Measurements from ENCODE around the gene MAGEH1. TPM values are rescaled to one million over a fixed set of nuclear protein-coding genes. Genes with fewer than 3 reads are reported as not detected.

MAGEH1 gene
- polyA plus RNA-seq, 3 donors: 64.1 to 75.0 (median 66.5) TPM

DNA sequence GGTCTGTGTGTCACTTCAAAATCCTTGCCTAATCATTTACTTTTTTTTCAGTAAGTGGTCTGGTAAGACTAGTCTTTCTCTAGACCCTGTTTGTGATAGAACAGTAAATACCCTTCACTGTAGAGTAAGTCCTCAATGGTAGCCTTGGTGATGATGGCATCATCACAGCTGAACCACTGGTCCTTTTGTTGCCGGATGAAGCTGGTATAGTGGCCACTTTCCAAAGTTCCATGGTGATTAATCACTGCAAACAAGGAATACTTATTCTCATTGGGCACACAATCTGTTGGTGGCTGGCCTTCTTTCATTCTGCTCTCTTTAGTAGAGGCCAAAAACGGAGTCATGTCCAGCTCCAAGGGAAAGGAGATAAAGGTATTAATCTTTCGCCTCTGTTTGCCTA is 34.8 kb downstream of the MAGEH1 start:
- no peak for DNase-seq (ENCODE audit: extremely low read depth in 1 of 11, low read depth in 9 of 11, low spot score in 4 of 11)

GRCh38 chrX:55487143-55487542 is 35.2 kb downstream of the MAGEH1 start:
- no peak for DNase-seq (ENCODE audit: extremely low read depth in 1 of 11, low read depth in 9 of 11, low spot score in 4 of 11)

DNA sequence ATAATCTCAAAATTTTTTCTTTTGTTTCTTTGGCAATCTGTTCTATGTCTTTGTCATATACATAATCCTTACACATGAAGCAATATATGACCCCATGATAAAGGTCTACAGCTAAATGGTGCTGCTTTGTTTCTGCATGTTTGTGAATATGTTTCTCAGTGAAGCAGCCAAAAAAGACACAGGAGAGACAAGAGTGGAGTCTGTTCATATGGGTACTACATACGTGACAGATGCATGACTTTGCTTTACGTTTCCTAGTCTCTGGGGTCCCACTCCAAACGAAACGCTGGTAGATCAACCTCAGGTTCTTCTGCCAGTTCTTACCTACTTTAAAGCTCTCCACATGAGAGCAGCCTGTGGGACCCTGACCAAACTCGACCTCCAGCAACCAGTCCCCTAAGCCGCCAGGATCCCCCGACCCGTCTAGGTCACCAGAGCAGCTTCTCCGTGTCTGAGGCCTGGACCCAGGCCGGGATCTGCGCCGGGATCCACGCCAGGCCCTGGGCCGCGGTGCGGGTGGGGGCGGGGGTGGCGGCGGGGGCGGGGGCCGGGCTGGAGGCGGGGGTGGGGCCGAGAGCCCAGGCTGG is 36.2 kb downstream of the MAGEH1 start:
- DNase-seq (ENCODE audit: extremely low read depth in 1 of 11, low read depth in 9 of 11, low spot score in 4 of 11): peak in 6 of 11 donors; percentile 0 to 20 (median 6)

DNA sequence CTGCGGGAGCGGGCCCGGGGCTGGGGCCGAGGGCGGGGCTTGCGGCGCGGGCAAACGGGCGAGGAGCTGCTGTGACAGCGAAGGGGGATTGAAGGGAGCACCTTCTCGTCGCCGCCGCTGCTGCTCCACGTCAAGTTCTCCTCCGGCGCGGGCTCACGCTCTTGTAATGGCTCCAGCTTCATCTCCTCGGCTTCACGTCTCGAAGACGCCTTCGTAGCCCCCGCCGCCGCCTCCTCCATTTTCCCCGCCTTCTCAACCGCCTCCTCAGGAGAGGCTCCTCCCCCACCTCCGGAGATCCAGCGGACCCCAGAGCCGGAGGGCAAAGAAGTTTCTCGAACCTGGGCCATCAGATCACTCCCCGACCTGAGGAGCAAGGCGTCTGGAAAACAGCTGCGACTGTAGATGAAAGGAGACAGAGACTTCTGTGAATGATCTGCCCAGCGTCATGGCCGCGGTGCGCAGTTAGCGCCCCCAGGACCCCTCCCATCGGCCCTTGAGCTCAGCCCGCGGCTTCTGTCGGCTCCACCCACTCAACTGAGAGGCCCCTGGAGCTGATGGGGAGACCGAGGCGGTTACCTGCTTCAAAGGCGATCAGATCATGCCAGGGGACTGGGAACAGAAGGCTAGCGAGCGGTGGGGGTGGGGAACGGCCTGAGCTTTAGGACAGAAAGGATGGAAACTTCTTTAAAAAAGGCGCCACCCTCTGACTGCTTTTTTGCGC is 36.8 kb downstream of the MAGEH1 start:
- peak in 9 of 11 donors; percentile 35 to 64 (median 52) for DNase-seq (ENCODE audit: extremely low read depth in 1 of 11, low read depth in 9 of 11, low spot score in 4 of 11)

DNA sequence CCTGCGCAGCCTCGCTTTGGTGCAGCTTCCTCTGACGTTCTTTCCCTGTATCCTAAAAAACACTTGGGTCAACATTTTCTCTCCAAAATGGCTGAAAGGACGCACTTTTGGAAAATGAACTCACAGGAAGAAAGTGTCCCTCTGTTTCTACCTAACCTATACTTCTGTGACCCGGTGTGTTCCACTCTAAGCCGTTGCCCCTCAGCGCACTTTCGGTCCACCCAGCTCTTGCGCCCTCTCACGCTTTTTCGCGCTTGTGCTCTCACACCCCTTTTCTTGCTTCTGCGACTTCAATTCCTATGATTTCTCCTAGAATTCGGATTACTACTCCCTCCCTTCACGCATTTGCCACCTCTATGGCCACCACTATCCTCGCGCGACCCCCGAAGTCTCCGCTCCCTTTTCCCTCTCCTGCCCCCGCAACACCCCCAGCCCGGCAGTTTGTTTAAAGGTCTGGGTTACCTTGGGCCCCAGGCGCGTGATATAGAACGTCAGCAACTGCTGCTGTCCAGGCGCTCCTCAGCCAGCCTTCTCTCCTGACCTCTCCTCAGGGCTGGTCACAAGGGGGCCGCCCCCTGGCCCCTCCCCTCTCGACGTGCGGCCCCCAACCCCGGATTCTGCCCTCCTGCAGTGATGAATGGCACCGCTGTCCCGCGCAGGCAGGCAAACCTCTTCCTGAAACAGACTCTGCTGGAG is 37.5 kb downstream of the MAGEH1 start, which contains the start of gene USP51:
TSS of gene USP51 (minus strand) at position 535 of the 696 bp plus-strand sequence. CDS start 909 bp downstream, outside the sequence.
- DNase-seq (ENCODE audit: extremely low read depth in 1 of 11, low read depth in 9 of 11, low spot score in 4 of 11): peak in 8 of 11 donors; percentile 29 to 64 (median 46)

DNA sequence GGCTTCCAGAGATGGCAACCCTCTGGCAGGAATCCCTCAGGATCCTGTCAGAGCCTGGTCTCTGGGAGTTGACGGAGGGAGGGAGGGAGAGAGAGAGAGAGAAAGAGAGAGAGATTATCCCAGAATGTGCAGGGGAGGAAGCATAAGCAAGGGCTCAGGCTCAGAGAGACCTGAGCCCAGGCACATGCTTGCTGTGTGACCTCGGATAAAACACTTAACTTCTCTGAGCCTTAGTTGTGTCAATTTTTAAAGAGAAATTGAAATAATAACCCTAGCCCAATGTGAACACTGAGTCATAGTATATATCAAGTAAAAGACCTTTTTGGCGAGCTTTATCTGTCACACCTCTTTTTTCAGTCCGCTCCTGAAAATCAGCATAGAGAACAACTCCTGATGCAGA is 38.2 kb downstream of the MAGEH1 start:
- DNase-seq (ENCODE audit: extremely low read depth in 1 of 11, low read depth in 9 of 11, low spot score in 4 of 11): peak in 2 of 11 donors; percentile 0 to 4

DNA sequence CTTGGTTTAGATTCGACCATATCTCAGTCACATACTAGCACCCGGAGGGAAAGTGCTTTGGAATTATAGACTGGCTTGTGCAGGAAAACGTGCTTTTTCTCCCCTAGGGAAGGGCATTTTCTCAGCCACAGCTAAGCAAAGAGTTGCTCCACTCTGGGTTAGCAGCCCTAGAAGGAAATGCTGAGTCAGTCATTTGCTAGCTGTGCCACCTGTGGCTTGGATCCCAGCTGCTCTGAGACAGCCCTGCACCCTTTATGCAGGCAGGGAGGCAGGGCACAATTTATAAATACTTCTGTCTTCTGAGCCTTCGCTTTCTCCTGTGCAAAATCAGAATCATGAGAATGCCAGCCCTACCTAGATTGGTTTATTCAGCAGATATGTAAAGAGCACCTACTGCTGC is 39.0 kb downstream of the MAGEH1 start:
- DNase-seq (ENCODE audit: extremely low read depth in 1 of 11, low read depth in 9 of 11, low spot score in 4 of 11): no peak

Other genes starting within 250 kb of the MAGEH1 start
- not detected for gene PAGE5, start 231.8 kb upstream of the MAGEH1 start, polyA plus RNA-seq (ENCODE audit: insufficient read length in 3 of 3)
- gene PAGE3, start 187.2 kb upstream of the MAGEH1 start, polyA plus RNA-seq (ENCODE audit: insufficient read length in 3 of 3): not detected
- gene USP51, start 37.7 kb downstream of the MAGEH1 start, polyA plus RNA-seq (ENCODE audit: insufficient read length in 3 of 3): 10 to 100 TPM; 11.1 to 11.8 (median 11.3) TPM
- gene FOXR2, start 171.3 kb downstream of the MAGEH1 start, polyA plus RNA-seq (ENCODE audit: insufficient read length in 3 of 3): not detected